Measurements from ENCODE around the gene ATP5PB. TPM values are rescaled to one million over a fixed set of nuclear protein-coding genes. Genes with fewer than 3 reads are reported as not detected.

ATP5PB gene
- total and polyA plus RNA-seq, 8 donors: 56.3 to 138 (median 89.2) TPM

DNA sequence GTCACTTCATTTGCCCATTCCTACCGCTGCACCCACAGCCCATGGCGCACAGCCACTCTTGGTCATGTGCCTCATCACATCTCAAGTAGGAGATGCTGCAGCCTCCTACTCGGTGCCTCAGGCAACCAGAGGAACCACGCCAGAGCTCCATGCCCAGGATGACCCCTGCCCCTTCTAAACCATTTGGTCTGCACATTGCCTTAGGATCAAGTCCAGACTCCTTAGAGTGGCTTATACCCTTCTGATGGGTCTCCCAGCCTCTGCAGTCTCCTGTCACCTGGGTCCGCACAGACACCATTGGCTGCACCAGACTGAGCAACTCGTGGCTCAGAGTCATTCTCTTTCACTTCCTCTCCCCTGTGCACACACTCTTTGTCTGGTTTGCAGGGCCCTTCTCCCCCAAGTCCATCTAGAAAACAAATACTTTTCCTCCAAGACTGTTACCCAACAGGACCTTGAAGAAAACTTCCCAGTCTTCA lies 56.4 kb downstream of the ATP5PB start:
- no peak overlapping the region for H3K4me3 ChIP-seq
- ATAC-seq (peak in 1 of 4 donors; percentile 4), FAIRE-seq (no peak), DNase-seq (peak in 1 of 6 donors; percentile 45)
- 82 to 87% methylated on average over 6 of the region's 6 CpGs for WGBS, 2 donors
- H3K36me3 ChIP-seq: no peaks in the 10 kb centered on the region
- peak overlapping the region in 2 of 4 donors; percentile 23 to 55 for H3K27ac ChIP-seq
- TF ChIP-seq, protein P1, sequence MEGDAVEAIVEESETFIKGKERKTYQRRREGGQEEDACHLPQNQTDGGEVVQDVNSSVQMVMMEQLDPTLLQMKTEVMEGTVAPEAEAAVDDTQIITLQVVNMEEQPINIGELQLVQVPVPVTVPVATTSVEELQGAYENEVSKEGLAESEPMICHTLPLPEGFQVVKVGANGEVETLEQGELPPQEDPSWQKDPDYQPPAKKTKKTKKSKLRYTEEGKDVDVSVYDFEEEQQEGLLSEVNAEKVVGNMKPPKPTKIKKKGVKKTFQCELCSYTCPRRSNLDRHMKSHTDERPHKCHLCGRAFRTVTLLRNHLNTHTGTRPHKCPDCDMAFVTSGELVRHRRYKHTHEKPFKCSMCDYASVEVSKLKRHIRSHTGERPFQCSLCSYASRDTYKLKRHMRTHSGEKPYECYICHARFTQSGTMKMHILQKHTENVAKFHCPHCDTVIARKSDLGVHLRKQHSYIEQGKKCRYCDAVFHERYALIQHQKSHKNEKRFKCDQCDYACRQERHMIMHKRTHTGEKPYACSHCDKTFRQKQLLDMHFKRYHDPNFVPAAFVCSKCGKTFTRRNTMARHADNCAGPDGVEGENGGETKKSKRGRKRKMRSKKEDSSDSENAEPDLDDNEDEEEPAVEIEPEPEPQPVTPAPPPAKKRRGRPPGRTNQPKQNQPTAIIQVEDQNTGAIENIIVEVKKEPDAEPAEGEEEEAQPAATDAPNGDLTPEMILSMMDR (IDR thresholded peaks at IDR 0.05): no peak
- H3K4me1 ChIP-seq: peaks cover 0 to 17% (median 0%) of the 10 kb centered on the region in 3 donors
- H3K27me3 ChIP-seq: no peaks in the 10 kb centered on the region
- intact Hi-C loops (cut with DNase I): loop anchor here in 1 of 3 donors (10.0 kb wide), 1 partner anchor 259 kb away; no protein-coding TSS in a partner anchor
- no peaks in the 10 kb centered on the region for H3K9me3 ChIP-seq

DNA sequence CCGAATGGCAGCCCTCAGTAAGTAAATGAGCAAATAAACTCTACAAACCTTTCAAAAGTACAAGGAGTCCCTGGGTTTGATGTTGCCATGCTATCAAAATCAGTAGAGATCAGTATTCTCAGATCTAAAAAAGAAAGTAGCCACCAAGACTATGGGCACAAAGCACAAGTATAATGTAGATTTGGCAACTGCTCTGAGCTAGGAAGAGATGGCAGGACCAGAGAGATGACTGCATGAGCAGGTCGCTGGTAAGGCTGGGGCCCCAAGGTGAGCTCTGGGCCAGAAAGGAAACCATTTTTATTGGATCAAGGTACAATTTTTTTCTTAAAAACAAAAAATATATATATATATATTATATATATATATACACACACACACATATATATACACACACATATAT lies 57.3 kb downstream of the ATP5PB start:
- Histone ChIP-seq H3K4me3 (no peak overlapping the region), H3K27ac (peak overlapping the region in 2 of 4 donors; percentile 12 to 36), H3K9me3 (no peaks in the 10 kb centered on the region), H3K36me3 (no peaks in the 10 kb centered on the region), H3K4me1 (peaks cover 0 to 17% (median 0%) of the 10 kb centered on the region in 3 donors), H3K27me3 (no peaks in the 10 kb centered on the region)
- TF ChIP-seq, protein P1 (IDR thresholded peaks at IDR 0.05): no peak
- WGBS, 2 donors: 44 to 46% methylated on average over 2 of the region's 2 CpGs
- no peak for DNase-seq
- ATAC-seq: no peak
- no peak for FAIRE-seq
- intact Hi-C loops (cut with DNase I): loop anchor here in 1 of 3 donors (10.0 kb wide), 1 partner anchor 258 kb away; no protein-coding TSS in a partner anchor

DNA sequence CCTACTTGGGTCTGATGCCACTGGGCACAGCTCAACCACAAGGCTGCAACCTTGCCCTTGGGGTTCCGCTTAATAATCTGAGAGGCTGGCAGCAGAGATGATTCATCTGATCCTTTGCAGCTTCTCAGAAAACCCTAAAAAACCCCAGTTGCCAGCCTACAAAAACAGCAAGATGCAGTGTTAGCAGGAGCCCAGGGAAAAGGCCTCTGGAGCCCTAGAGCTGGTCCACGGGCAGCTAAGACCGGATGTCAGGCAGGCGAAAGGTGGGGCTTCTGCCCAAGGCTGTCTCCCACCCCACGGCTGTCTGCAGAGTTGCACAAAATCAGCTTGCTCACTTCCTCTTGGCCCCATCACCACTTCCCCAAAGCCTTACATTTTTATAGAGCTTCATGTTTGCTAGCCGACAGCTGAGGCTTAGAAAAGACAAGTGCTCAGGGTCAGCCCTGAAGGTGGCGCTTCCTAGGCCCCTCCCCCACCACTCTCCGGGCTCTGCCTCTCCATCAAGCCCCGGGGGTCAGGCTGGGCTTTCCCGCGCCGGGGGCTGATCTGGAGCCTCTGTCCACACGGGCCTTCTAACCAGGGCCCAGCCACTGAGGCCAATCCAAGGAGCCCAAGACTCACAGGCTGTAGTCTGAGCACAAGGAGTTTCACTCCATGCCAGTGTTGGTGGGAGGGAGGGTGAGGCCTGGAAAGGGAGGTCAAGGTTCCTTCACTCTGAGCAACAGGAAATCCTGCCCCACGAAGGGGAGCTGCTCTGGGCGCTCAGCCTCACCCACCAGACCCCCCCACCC lies 58.3 kb downstream of the ATP5PB start:
- TF ChIP-seq, protein P1 (IDR thresholded peaks at IDR 0.05): no peak
- Histone ChIP-seq H3K4me3 (peak overlapping the region in 2 of 4 donors; percentile 19 to 36), H3K27me3 (no peaks in the 10 kb centered on the region), H3K4me1 (peaks cover 0 to 17% (median 0%) of the 10 kb centered on the region in 3 donors), H3K36me3 (no peaks in the 10 kb centered on the region), H3K9me3 (no peaks in the 10 kb centered on the region), H3K27ac (peak overlapping the region; percentile 54 to 92 (median 74))
- DNase-seq: peak in 4 of 6 donors; percentile 59 to 79 (median 73)
- intact Hi-C loops (cut with DNase I): loop anchor here in 1 of 3 donors (10.0 kb wide), 1 partner anchor 257 kb away; no protein-coding TSS in a partner anchor
- 35 to 42% methylated on average over 14 to 15 of the region's 15 CpGs for WGBS, 2 donors
- peak; percentile 71 to 78 (median 74) for ATAC-seq
- no peak for FAIRE-seq

DNA sequence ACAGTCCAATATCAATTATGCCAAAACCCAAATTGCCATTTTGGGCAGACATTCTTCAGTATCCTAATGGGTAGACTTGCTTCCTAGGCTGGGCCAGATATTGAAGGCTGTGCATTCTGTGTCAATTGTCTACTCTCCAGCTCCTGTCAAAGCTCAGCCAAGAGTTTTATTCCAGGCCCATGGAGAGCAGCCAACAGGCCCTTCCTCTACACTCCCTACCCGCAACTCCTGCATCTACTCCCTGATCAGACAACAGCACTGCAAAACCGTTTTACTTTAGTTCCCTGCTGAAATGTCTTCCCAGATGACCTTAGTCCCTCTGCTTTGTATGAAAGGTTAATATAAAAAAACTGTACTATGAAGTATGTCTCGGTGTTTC lies 60.7 kb downstream of the ATP5PB start:
- DNase-seq (no peak), FAIRE-seq (no peak), ATAC-seq (no peak)
- TF ChIP-seq, protein P1 (IDR thresholded peaks at IDR 0.05): no peak
- Histone ChIP-seq H3K4me3 (no peak overlapping the region), H3K9me3 (no peaks in the 10 kb centered on the region), H3K36me3 (no peaks in the 10 kb centered on the region), H3K4me1 (peaks cover 0 to 17% (median 0%) of the 10 kb centered on the region in 3 donors), H3K27ac (no peak overlapping the region), H3K27me3 (no peaks in the 10 kb centered on the region)
- intact Hi-C loops (cut with DNase I): loop anchor here in 2 of 3 donors (5.0 to 10.0 kb wide), 3 partner anchors 135 to 255 kb away; no protein-coding TSS in a partner anchor
- 65 to 69% methylated on average over 3 of the region's 3 CpGs for WGBS, 2 donors

Data from pancreas (tissue), 10 donors.